HepG2 (cell line): ENCODE measurements around the gene LAMA5. TPM values are rescaled to one million over a fixed set of nuclear protein-coding genes. Genes with fewer than 3 reads are reported as not detected.
A peak's percentile ranks its signal among the peaks of the same experiment; 100 is the strongest.

Source experiments
- BORCS8-MEF2B ChIP-seq: sonication (generic); formaldehyde crosslinking; IDR thresholded peaks from 2 replicates; pipeline ENCODE4 v1.8.0; 2022; ENCODE audit warnings: mild to moderate bottlenecking, missing genetic modification reagents
- CC2D1A ChIP-seq: sonication (generic); formaldehyde crosslinking; IDR thresholded peaks from 2 replicates; pipeline ENCODE4 v1.8.1; 2023; ENCODE audit warnings: mild to moderate bottlenecking, missing genetic modification reagents
- ELF1 ChIP-seq: sonication (generic); formaldehyde crosslinking; IDR thresholded peaks from 2 replicates; pipeline ENCODE4 v1.4.0; 2020; ENCODE audit warnings: missing genetic modification reagents
- PCBP1 ChIP-seq: fragments of 200-400 bp; formaldehyde crosslinking; IDR thresholded peaks from 2 replicates; pipeline ENCODE4 v1.6.1; 2017; ENCODE audit warnings: mild to moderate bottlenecking, low read depth, low read length, borderline replicate concordance
- RBFOX2 ChIP-seq: fragments of 200-400 bp; formaldehyde crosslinking; IDR thresholded peaks from 2 replicates; pipeline ENCODE4 v1.6.1; 2017; ENCODE audit warnings: low read depth, mild to moderate bottlenecking, low read length
- SMAD1 ChIP-seq: sonication (generic); formaldehyde crosslinking; IDR thresholded peaks from 2 replicates; pipeline ENCODE4 v1.4.0; 2020; ENCODE audit warnings: missing genetic modification reagents, low read depth, mild to moderate bottlenecking, borderline replicate concordance
- SOX5 ChIP-seq: IDR thresholded peaks from 2 replicates; pipeline ENCODE4 v1.6.1; 2016; ENCODE audit warnings: borderline replicate concordance
- ZNF207 ChIP-seq: fragments of 450-650 bp; IDR thresholded peaks from 2 replicates; pipeline ENCODE4 v1.6.1; 2016; ENCODE audit warnings: antibody characterized with exemption, borderline replicate concordance
- ZNF337 ChIP-seq: sonication (generic); formaldehyde crosslinking; IDR thresholded peaks from 2 replicates; pipeline ENCODE4 v1.5.1; 2020; ENCODE audit warnings: missing genetic modification reagents, low read depth, mild to moderate bottlenecking, borderline replicate concordance
- ZNF558 ChIP-seq: sonication (generic); formaldehyde crosslinking; IDR thresholded peaks from 2 replicates; pipeline ENCODE4 v1.9.0; 2022; ENCODE audit warnings: mild to moderate bottlenecking, missing genetic modification reagents, borderline replicate concordance
- ZNF670 ChIP-seq: sonication (generic); formaldehyde crosslinking; IDR thresholded peaks from 2 replicates; pipeline ENCODE4 v1.8.0; 2022; ENCODE audit warnings: mild to moderate bottlenecking, missing genetic modification reagents, borderline replicate concordance
- polyA plus RNA-seq, 8 experiments: library from polyadenylated mRNA; depleted of rRNA in 3 of 8; stranded (reverse) in 7 of 8; unstranded in 1 of 8; fragments of >200 nt; fragmentation: Illumina TruSeq in 4 of 8; extraction: Trizol in 4 of 8; gene quantifications; 2 replicates each; pipeline versions ENCODE4 v1.2.1 to v1.2.3, GENCODE V29; 2011 to 2016; ENCODE audit warnings: low read depth in 4 of 8, missing spikeins in 1 of 8, mixed read lengths in 1 of 8; ENCODE audit not compliant: insufficient read depth in 1 of 8
- total RNA-seq, 5 experiments: library from RNA; depleted of rRNA; stranded (reverse); fragments of >200 nt; fragmentation: Illumina TruSeq; extraction: Trizol; gene quantifications; 2 replicates each; pipeline ENCODE4 v1.2.3, GENCODE V29; 2016; ENCODE audit warnings: low read depth in 1 of 5
- TF ChIP-seq, protein P1 (sequence below): sonication (generic); formaldehyde crosslinking; IDR thresholded peaks from 2 replicates; pipeline ENCODE4 v1.4.0; 2020; ENCODE audit warnings: missing genetic modification reagents
- TF ChIP-seq, protein P2 (sequence below): sonication (generic); formaldehyde crosslinking; IDR thresholded peaks from 2 replicates; pipeline ENCODE4 v1.4.0; 2020; ENCODE audit warnings: missing genetic modification reagents, borderline replicate concordance
- TF ChIP-seq, protein P3 (sequence below): sonication (generic); formaldehyde crosslinking; IDR thresholded peaks from 2 replicates; pipeline ENCODE4 v1.4.0; 2020; ENCODE audit warnings: missing genetic modification reagents, borderline replicate concordance
- TF ChIP-seq, protein P4 (sequence below): sonication (generic); formaldehyde crosslinking; IDR thresholded peaks from 2 replicates; pipeline ENCODE4 v1.4.0; 2020; ENCODE audit warnings: mild to moderate bottlenecking, missing genetic modification reagents

LAMA5 gene
- total and polyA plus RNA-seq, 2 of the 13 experiments (the other 11 are each of a cell fraction or from before 2014, with no cell fraction given), result 21.0 to 44.7 TPM

DNA sequence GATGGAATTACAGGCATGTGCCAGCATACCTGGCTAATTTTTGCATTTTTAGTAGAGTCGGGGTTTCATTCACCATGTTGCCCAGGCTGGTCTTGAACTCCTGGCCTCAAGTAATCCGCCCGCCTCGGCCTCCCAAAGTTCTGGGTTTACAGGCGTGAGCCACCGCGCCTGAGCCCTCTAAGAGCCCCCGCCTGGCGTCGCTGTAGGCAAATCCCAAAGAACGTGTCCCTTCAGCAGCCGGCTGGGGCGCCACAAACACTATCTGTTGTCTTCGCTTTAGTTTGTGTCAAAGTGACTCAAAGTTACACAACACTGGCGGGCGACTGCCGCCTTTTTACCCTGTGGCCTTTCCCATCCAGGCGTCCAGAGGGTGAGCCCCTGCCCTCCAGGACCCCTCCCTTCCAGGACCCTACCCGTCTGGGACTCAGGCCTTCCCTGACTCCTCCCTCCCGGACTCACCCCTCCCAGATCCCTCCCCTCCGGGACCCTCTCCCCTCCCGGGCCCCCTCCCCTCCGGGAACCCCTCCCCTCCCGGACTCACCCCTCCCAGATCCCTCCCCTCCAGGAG lies 65.3 kb downstream of the LAMA5 start (continued):
- TF ChIP-seq, protein P1, sequence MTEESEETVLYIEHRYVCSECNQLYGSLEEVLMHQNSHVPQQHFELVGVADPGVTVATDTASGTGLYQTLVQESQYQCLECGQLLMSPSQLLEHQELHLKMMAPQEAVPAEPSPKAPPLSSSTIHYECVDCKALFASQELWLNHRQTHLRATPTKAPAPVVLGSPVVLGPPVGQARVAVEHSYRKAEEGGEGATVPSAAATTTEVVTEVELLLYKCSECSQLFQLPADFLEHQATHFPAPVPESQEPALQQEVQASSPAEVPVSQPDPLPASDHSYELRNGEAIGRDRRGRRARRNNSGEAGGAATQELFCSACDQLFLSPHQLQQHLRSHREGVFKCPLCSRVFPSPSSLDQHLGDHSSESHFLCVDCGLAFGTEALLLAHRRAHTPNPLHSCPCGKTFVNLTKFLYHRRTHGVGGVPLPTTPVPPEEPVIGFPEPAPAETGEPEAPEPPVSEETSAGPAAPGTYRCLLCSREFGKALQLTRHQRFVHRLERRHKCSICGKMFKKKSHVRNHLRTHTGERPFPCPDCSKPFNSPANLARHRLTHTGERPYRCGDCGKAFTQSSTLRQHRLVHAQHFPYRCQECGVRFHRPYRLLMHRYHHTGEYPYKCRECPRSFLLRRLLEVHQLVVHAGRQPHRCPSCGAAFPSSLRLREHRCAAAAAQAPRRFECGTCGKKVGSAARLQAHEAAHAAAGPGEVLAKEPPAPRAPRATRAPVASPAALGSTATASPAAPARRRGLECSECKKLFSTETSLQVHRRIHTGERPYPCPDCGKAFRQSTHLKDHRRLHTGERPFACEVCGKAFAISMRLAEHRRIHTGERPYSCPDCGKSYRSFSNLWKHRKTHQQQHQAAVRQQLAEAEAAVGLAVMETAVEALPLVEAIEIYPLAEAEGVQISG (CRISPR knock-in tag), result peak; percentile 92
- TF ChIP-seq BORCS8-MEF2B (CRISPR knock-in tag) (peak; percentile 54; the same call in 1 of the 2 replicates), ZNF337 (no peak), PCBP1 (peak; percentile 90; the same call in 1 of the 2 replicates), RBFOX2 (no peak), ZNF558 (CRISPR knock-in tag) (no peak), ELF1 (CRISPR knock-in tag) (peak; percentile 76), CC2D1A (peak; percentile 94; the same call in 1 of the 2 replicates), ZNF207 (no peak), ZNF670 (CRISPR knock-in tag) (peak; percentile 90), SOX5 (peak; percentile 86), SMAD1 (CRISPR knock-in tag) (peak; percentile 83; the same call in 1 of the 2 replicates)
- TF ChIP-seq, protein P2, sequence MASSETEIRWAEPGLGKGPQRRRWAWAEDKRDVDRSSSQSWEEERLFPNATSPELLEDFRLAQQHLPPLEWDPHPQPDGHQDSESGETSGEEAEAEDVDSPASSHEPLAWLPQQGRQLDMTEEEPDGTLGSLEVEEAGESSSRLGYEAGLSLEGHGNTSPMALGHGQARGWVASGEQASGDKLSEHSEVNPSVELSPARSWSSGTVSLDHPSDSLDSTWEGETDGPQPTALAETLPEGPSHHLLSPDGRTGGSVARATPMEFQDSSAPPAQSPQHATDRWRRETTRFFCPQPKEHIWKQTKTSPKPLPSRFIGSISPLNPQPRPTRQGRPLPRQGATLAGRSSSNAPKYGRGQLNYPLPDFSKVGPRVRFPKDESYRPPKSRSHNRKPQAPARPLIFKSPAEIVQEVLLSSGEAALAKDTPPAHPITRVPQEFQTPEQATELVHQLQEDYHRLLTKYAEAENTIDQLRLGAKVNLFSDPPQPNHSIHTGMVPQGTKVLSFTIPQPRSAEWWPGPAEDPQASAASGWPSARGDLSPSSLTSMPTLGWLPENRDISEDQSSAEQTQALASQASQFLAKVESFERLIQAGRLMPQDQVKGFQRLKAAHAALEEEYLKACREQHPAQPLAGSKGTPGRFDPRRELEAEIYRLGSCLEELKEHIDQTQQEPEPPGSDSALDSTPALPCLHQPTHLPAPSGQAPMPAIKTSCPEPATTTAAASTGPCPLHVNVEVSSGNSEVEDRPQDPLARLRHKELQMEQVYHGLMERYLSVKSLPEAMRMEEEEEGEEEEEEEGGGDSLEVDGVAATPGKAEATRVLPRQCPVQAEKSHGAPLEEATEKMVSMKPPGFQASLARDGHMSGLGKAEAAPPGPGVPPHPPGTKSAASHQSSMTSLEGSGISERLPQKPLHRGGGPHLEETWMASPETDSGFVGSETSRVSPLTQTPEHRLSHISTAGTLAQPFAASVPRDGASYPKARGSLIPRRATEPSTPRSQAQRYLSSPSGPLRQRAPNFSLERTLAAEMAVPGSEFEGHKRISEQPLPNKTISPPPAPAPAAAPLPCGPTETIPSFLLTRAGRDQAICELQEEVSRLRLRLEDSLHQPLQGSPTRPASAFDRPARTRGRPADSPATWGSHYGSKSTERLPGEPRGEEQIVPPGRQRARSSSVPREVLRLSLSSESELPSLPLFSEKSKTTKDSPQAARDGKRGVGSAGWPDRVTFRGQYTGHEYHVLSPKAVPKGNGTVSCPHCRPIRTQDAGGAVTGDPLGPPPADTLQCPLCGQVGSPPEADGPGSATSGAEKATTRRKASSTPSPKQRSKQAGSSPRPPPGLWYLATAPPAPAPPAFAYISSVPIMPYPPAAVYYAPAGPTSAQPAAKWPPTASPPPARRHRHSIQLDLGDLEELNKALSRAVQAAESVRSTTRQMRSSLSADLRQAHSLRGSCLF, result no peak
- TF ChIP-seq, protein P3, sequence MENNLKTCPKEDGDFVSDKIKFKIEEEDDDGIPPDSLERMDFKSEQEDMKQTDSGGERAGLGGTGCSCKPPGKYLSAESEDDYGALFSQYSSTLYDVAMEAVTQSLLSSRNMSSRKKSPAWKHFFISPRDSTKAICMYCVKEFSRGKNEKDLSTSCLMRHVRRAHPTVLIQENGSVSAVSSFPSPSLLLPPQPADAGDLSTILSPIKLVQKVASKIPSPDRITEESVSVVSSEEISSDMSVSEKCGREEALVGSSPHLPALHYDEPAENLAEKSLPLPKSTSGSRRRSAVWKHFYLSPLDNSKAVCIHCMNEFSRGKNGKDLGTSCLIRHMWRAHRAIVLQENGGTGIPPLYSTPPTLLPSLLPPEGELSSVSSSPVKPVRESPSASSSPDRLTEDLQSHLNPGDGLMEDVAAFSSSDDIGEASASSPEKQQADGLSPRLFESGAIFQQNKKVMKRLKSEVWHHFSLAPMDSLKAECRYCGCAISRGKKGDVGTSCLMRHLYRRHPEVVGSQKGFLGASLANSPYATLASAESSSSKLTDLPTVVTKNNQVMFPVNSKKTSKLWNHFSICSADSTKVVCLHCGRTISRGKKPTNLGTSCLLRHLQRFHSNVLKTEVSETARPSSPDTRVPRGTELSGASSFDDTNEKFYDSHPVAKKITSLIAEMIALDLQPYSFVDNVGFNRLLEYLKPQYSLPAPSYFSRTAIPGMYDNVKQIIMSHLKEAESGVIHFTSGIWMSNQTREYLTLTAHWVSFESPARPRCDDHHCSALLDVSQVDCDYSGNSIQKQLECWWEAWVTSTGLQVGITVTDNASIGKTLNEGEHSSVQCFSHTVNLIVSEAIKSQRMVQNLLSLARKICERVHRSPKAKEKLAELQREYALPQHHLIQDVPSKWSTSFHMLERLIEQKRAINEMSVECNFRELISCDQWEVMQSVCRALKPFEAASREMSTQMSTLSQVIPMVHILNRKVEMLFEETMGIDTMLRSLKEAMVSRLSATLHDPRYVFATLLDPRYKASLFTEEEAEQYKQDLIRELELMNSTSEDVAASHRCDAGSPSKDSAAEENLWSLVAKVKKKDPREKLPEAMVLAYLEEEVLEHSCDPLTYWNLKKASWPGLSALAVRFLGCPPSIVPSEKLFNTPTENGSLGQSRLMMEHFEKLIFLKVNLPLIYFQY (CRISPR knock-in tag), result peak; percentile 93
- TF ChIP-seq, protein P4, sequence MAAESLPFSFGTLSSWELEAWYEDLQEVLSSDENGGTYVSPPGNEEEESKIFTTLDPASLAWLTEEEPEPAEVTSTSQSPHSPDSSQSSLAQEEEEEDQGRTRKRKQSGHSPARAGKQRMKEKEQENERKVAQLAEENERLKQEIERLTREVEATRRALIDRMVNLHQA (CRISPR knock-in tag), result no peak
